Hematopoietic multipotent progenitor cell treated with erythropoietin and hydrocortisone succinate and interleukin-3 and kit ligand, for 6 days (in vitro differentiated cells): Measurements from ENCODE around the gene TOMM40.

Source experiments
- DNase-seq: peaks from one replicate; pipeline ENCODE4 v3.0.0-alpha.2; 2015

Gene TOMM40

GRCh38 chr19:44931541-44931940, 40.5 kb downstream of the TOMM40 start:
- DNase-seq, result no peak

- DNase-seq, result no peak
Observed at GRCh38 chr19:44939668-44940067, 48.6 kb downstream of the TOMM40 start.

- DNase-seq, result no peak
Observed at GRCh38 chr19:44942067-44942571, 51.1 kb downstream of the TOMM40 start, which contains the start of gene APOC4. APOC4 (plus strand) TSS chr19:44942237; CDS start chr19:44942278, 41 bp downstream.

- DNase-seq, result peak; percentile 80
Observed at GRCh38 chr19:44943801-44944249, 52.8 kb downstream of the TOMM40 start.

GRCh38 chr19:44947041-44947581, 56.1 kb downstream of the TOMM40 start:
- DNase-seq, result no peak

- no peak for DNase-seq
Observed at GRCh38 chr19:44948237-44948636, 57.2 kb downstream of the TOMM40 start.

DNA sequence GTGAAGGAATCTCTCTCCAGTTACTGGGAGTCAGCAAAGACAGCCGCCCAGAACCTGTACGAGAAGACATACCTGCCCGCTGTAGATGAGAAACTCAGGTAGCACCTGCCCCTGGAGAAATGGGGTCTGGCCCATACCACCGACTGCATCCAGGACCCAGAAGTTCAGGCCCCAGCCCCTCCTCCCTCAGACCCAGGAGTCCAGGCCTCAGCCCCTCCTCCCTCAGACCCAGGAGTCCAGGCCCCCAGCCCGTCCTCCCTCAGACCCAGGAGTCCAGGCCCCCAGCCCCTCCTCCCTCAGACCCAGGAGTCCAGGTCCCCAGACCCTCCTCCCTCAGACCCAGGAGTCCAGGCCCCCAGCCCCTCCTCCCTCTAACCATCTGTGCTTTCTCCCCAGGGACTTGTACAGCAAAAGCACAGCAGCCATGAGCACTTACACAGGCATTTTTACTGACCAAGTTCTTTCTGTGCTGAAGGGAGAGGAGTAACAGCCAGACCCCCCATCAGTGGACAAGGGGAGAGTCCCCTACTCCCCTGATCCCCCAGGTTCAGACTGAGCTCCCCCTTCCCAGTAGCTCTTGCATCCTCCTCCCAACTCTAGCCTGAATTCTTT, 57.8 kb downstream of the TOMM40 start:
- DNase-seq, result no peak

GRCh38 chr19:44949550-44949949, 58.5 kb downstream of the TOMM40 start:
- no peak for DNase-seq

DNA sequence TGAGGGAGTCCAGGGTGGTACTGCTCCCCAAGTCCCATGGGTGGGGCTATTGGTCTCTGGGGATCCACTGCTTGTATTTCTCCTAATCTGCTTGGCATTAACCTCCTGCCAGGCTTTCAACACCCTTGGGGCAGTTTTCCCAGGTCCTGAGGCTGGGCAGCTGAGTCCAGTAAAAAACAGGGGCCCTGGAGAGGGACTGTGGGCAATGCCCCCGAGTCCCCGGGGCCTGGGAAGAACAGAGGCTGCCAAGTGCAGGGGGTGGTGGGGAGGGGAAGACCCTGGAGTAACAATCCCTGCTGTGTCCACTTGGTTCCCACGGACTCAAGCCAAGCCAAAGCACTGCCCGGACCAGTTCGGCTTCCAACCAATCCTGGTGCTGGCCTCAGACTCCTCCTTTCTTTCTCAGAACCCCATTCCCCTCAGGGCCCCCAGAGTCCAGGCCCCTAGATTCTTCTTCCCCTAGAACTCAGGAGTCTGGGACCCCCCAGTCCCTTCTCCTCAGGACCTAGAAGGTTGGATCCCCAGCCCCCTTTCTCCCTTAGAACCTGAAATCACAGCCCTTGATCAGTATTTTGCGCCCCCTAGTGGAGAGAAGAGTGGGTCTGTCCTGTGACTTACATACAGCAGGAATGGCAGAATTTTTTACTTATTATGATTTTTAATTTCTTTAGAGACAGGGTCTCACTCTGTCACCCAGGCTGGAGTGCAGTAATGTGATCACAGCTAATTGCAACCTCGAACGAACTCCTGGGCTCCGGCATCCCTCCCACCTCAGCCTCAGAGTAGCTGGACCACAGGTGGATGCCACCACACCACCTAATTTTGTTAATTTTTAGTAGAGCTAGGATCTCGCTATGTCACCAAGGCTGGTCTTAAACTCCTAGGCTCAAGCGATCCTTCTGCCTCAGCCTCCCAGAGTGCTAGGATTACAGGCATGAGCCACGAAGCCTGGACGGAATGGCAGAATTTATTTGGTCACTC, 60.4 kb downstream of the TOMM40 start:
- DNase-seq, result peak; percentile 96
